Measurements from ENCODE around the gene SCN10A.

- TF ChIP-seq CTCF (IDR thresholded peaks at IDR 0.05) (no peak; the same call in 1 of the 2 replicates), RELA (CRISPR knock-in tag; IDR thresholded peaks at IDR 0.05; ENCODE audit: borderline replicate concordance) (no peak), NR2C2 (CRISPR knock-in tag; IDR thresholded peaks at IDR 0.05) (no peak), MYBL2 (CRISPR knock-in tag; IDR thresholded peaks at IDR 0.05) (no peak), CBFB (CRISPR knock-in tag; IDR thresholded peaks at IDR 0.05; ENCODE audit: low read depth) (no peak), ZMAT4 (CRISPR knock-in tag; IDR thresholded peaks at IDR 0.05) (no peak), ZNF263 (CRISPR knock-in tag; IDR thresholded peaks at IDR 0.05; ENCODE audit: low read depth) (no peak), IRF2 (CRISPR knock-in tag; IDR thresholded peaks at IDR 0.05; ENCODE audit: borderline replicate concordance, low read depth) (no peak), STAT6 (CRISPR knock-in tag; conservative IDR thresholded peaks at IDR 0.05; ENCODE audit: low read depth) (no peak), ZNF423 (CRISPR knock-in tag; IDR thresholded peaks at IDR 0.05) (no peak), NFYB (CRISPR knock-in tag; conservative IDR thresholded peaks at IDR 0.05; ENCODE audit: low read depth) (no peak)
These were observed 108.3 kb downstream of the SCN10A start for GRCh38 chr3:38707730-38708129.
